ENCODE measurements around the gene CIBAR2. TPM values are rescaled to one million over a fixed set of nuclear protein-coding genes. Genes with fewer than 3 reads are reported as not detected.

Gene CIBAR2
- total RNA-seq, 2 experiments from 2014 or later = not detected

- no peak overlapping the region for H3K27ac Mint-ChIP-seq
- no peaks in the 10 kb centered on the region for H3K36me3 Mint-ChIP-seq (ENCODE audit: low read depth)
- ATAC-seq (ENCODE audit: poor library complexity) = no peak
- no peak for TF ChIP-seq CTCF (IDR thresholded peaks at IDR 0.05)
- intact Hi-C loops (cut with DNase I, micrococcal nuclease) = no loop called here
- ChIA-PET POLR2A (no interaction called here), CTCF (no interaction called here)
- no peaks in the 10 kb centered on the region for H3K4me1 ChIP-seq (ENCODE audit: insufficient read depth, low read length)
- no peak overlapping the region for H3K27ac ChIP-seq (ENCODE audit: low read depth in 1 of 2, low read length in 2 of 2)
- H3K9me3 Mint-ChIP-seq = no peaks in the 10 kb centered on the region
- no peak overlapping the region for H3K4me3 Mint-ChIP-seq
- no peak overlapping the region for H3K4me3 ChIP-seq (ENCODE audit: low read length)
- no peak for DNase-seq
- H3K4me1 Mint-ChIP-seq (ENCODE audit: low read depth) = no peaks in the 10 kb centered on the region
- no peaks in the 10 kb centered on the region for H3K36me3 ChIP-seq (ENCODE audit: insufficient read depth, low read length)
- H3K9me3 ChIP-seq (ENCODE audit: control insufficient read depth in 1 of 2, insufficient read depth in 1 of 2, low read length in 2 of 2) = no peaks in the 10 kb centered on the region
- H3K27me3 ChIP-seq (ENCODE audit: control insufficient read depth in 1 of 2, insufficient read depth in 2 of 2, low read length in 2 of 2) = no peaks in the 10 kb centered on the region
- no peaks in the 10 kb centered on the region for H3K27me3 Mint-ChIP-seq
Observed at GRCh38 chr16:85150331-85150940, 38.2 kb upstream of the CIBAR2 start.

GRCh38 chr16:85149776-85150175 is 37.5 kb upstream of the CIBAR2 start:
- ATAC-seq (ENCODE audit: poor library complexity) = no peak
- no peaks in the 10 kb centered on the region for H3K27me3 Mint-ChIP-seq
- no peaks in the 10 kb centered on the region for H3K27me3 ChIP-seq (ENCODE audit: control insufficient read depth in 1 of 2, insufficient read depth in 2 of 2, low read length in 2 of 2)
- no peaks in the 10 kb centered on the region for H3K36me3 Mint-ChIP-seq (ENCODE audit: low read depth)
- no peak for DNase-seq
- H3K4me1 Mint-ChIP-seq (ENCODE audit: low read depth) = no peaks in the 10 kb centered on the region
- no peak overlapping the region for H3K27ac ChIP-seq (ENCODE audit: low read depth in 1 of 2, low read length in 2 of 2)
- no peaks in the 10 kb centered on the region for H3K36me3 ChIP-seq (ENCODE audit: insufficient read depth, low read length)
- no peak for TF ChIP-seq CTCF (IDR thresholded peaks at IDR 0.05)
- POLR2A ChIA-PET = no interaction called here
- no peak overlapping the region for H3K4me3 Mint-ChIP-seq
- H3K9me3 Mint-ChIP-seq = no peaks in the 10 kb centered on the region
- no peak overlapping the region for H3K4me3 ChIP-seq (ENCODE audit: low read length)
- no peaks in the 10 kb centered on the region for H3K9me3 ChIP-seq (ENCODE audit: control insufficient read depth in 1 of 2, insufficient read depth in 1 of 2, low read length in 2 of 2)
- H3K27ac Mint-ChIP-seq = no peak overlapping the region
- CTCF ChIA-PET = interaction anchor here (0.6 kb wide), 1 partner anchor 10 kb away, joined by 3 read pairs; no protein-coding TSS in a partner anchor
- intact Hi-C loops (cut with DNase I, micrococcal nuclease) = no loop called here
- H3K4me1 ChIP-seq (ENCODE audit: insufficient read depth, low read length) = no peaks in the 10 kb centered on the region

GRCh38 chr16:85148931-85149330 is 36.7 kb upstream of the CIBAR2 start:
- TF ChIP-seq CTCF (IDR thresholded peaks at IDR 0.05) = no peak
- POLR2A ChIA-PET = no interaction called here
- Mint-ChIP-seq H3K27me3 (no peaks in the 10 kb centered on the region), H3K4me1 (ENCODE audit: low read depth) (no peaks in the 10 kb centered on the region), H3K27ac (no peak overlapping the region), H3K4me3 (no peak overlapping the region), H3K36me3 (ENCODE audit: low read depth) (no peaks in the 10 kb centered on the region), H3K9me3 (no peaks in the 10 kb centered on the region)
- no peaks in the 10 kb centered on the region for H3K4me1 ChIP-seq (ENCODE audit: insufficient read depth, low read length)
- CTCF ChIA-PET = interaction anchor here (0.6 kb wide), 1 partner anchor 9 kb away, joined by 3 read pairs; no protein-coding TSS in a partner anchor
- no peaks in the 10 kb centered on the region for H3K27me3 ChIP-seq (ENCODE audit: control insufficient read depth in 1 of 2, insufficient read depth in 2 of 2, low read length in 2 of 2)
- intact Hi-C loops (cut with DNase I, micrococcal nuclease) = no loop called here
- H3K36me3 ChIP-seq (ENCODE audit: insufficient read depth, low read length) = no peaks in the 10 kb centered on the region
- no peak for DNase-seq
- no peak overlapping the region for H3K27ac ChIP-seq (ENCODE audit: low read depth in 1 of 2, low read length in 2 of 2)
- no peak overlapping the region for H3K4me3 ChIP-seq (ENCODE audit: low read length)
- ATAC-seq (ENCODE audit: poor library complexity) = no peak
- no peaks in the 10 kb centered on the region for H3K9me3 ChIP-seq (ENCODE audit: control insufficient read depth in 1 of 2, insufficient read depth in 1 of 2, low read length in 2 of 2)
